ENCODE measurements around the gene MCF2L.

Gene MCF2L

GRCh38 chr13:112965573-112966115 is 3.4 kb upstream of the MCF2L start:
- no peak for DNase-seq

DNA sequence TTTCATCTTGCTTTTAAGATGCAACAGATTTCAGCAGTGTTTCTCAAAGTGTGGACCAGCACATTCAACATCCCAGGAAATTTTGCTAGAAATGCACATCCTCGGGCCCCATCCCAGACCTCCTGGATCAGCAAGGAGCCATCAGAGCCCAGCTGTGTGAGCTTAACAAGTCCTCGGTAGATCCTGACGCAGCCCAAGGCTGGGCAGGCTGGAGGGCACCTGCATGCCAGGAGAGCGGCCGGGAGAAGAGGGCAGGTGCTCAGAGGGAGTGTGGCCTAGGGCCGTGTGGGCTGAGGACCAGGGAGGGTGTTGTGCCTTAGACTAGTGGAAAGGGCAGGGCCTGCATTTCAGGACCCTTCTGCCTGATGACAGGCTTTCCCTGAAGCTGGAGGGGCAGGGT is 2.2 kb upstream of the MCF2L start:
- no peak for DNase-seq

DNA sequence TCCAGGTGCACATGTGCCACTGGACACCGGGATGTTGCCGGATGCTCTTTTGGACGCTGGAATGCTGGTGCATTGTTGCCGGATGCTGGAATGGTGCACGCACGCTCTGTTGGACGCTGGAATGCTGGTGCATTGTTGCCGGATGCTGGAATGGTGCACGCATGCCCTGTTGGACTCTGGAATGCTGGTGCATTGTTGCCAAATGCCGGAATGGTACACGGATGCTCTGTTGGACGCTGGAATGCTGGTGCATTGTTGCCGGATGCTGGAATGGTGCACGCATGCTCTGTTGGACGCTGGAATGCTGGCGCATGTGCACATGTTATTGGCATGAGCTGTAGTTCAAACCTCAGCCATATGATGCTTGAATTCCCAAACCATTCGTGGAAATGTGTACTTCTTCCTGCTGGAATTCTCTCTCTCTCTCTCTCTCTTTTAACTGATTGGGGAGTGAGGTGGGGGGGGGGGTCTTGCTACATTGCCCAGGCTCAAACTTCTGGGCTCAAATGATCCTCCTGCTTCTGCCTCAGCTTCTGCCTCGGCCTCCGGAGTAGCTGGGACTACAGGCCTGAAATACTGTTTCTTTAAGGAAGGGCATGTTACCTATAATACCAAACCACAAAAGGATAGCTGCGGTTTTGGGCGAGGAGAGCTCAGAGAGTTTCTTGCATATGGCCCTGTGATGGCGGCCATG is 1.2 kb upstream of the MCF2L start:
- DNase-seq, result no peak

DNA sequence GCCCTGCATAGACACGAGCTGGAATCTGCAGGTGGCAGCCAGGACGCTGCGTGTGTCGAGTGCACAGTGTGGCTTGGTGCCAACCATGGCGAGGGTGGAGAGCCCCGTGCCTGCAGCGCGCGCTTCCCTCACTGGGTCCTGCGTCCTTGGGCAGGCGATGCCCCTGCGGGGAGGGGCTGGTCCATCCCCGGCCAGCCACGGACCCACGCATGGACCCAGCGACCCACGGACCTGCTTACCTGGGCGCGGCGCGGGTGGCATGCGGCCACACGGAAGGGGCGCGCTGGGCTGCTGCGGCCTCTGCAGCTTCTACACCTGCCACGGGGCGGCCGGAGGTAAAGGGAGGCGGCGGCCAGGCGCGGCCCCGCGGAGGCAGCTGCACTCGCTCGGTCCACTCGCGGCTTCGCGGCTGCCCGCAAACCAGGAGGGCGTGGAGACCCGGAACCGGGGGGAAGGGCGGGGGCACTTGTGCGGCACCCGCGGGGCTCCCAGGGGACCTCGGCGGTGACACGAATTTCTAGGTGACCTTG is 569 bp upstream of the MCF2L start:
- DNase-seq, result peak; percentile 26 to 34

- DNase-seq, result no peak
Observed at GRCh38 chr13:112969692-112970338, 801 bp downstream of the MCF2L start.

- no peak for DNase-seq
Observed at GRCh38 chr13:112970552-112971287, 1.7 kb downstream of the MCF2L start.

- DNase-seq, result no peak
Observed at GRCh38 chr13:112971288-112971643, 2.3 kb downstream of the MCF2L start.

DNA sequence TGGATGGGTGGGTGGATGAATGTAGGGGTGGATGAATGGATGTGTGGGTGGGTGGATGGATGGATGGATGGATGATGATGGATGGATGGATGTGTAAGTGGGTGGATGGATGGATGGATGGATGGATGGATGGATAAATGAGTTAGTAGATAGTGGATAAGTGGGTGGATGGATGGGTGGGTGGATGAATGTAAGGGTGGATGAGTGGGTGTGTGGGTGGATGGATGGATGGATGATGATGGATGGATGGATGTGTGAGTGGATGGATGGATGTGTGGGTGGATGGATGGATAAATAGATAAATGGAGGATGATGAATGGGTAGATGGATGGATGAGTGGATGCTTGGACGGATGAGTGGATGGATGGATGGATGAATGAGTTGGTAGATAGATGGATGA is 3.2 kb downstream of the MCF2L start:
- no peak for DNase-seq

DNA sequence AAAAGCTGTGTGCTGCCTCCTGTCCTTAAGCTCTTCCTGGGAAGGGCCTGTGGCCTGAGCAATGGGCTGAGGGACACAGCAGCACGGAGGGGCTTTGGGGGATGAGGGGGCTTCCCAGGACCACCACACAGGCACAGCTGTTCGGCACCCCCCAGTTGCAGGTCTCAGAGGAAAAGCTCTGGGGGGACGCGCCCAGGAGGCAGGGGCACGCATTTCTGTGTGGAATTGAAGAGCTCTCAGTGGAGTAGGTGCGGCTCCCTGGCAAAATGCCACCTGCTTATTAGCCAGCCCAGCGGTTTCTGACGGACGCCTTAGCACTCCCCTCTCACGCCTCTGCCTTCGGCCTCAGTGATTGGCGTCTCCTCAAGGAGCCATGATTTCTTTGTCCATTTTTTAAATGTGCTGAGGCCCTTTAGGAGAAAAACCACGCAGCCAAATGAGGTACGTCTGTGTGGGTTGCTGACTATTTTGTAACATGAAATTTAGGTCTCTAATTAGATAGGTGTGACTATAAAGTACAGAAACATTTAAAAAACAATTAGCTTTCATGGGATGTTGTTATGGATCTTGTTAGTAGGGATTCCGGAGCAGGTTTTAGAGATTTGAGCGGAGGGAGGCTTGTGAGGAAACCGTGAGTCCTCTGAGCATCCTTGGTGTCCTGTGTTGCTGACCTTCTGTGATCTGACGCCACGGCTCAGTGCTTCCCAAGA is 4.0 kb downstream of the MCF2L start:
- no peak for DNase-seq

DNA sequence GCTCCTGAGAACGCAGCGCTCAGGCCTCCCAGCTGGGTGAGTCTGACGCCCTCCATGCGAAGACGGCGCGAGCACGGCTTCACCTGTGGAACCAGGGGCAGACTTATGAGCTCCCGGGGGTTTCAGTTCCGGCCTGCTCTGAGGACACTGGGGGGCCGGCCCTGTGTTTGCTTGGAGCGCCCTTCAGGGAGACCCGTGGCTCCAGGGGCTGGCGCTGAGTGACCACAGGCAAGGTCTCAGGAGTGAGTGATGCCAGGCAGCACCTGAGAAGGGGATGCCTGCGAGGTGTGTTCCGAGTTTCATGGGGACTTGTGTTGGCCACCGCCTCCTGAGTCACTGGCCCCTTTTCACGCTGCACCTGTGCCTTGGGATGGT is 4.5 kb downstream of the MCF2L start:
- DNase-seq, result no peak

GRCh38 chr13:112974125-112974524 is 5.1 kb downstream of the MCF2L start:
- DNase-seq, result no peak

- DNase-seq, result no peak
Observed at GRCh38 chr13:112974671-112975070, 5.7 kb downstream of the MCF2L start.

GRCh38 chr13:112975401-112975939 is 6.5 kb downstream of the MCF2L start:
- DNase-seq, result no peak

DNA sequence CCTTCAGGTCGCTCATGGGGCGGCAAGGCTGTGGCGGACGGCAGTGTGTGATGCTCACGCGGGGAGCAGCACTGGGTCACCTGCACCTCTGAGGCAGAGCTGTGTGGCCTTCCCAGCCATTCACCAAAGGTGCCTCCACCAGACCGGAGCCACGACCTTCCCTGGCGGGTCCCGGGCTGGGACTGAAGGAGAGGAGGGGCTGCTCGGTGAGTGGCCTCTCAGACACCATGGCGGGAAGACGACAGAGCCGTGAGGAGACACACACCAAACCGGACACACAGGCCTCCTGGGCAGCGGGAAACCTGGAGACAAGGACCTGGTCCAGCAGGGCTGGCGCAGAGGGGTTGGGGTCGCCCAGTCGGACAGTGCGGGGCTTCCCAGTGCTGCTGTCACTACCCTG is 7.5 kb downstream of the MCF2L start:
- no peak for DNase-seq

DNA sequence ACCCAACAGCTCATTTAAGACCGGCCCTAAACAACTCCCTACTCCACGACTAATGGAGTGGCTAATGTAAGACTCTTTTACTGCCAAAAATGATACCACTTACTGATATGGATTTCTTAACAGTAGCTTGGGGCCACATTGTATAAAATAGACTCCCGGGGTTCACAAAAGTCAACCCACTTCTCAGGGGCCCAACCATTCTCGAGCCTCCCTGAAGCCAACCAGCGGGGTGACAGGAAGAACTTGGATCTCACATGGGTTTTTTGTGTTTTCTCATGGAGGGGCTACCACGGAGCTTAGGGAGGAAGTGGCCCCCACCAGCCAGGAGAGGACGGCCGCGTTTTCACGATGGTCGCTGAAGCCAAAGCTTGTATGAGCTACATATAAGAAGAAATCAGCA is 8.1 kb downstream of the MCF2L start:
- no peak for DNase-seq

GRCh38 chr13:112977525-112977924 is 8.5 kb downstream of the MCF2L start:
- DNase-seq, result no peak

DNA sequence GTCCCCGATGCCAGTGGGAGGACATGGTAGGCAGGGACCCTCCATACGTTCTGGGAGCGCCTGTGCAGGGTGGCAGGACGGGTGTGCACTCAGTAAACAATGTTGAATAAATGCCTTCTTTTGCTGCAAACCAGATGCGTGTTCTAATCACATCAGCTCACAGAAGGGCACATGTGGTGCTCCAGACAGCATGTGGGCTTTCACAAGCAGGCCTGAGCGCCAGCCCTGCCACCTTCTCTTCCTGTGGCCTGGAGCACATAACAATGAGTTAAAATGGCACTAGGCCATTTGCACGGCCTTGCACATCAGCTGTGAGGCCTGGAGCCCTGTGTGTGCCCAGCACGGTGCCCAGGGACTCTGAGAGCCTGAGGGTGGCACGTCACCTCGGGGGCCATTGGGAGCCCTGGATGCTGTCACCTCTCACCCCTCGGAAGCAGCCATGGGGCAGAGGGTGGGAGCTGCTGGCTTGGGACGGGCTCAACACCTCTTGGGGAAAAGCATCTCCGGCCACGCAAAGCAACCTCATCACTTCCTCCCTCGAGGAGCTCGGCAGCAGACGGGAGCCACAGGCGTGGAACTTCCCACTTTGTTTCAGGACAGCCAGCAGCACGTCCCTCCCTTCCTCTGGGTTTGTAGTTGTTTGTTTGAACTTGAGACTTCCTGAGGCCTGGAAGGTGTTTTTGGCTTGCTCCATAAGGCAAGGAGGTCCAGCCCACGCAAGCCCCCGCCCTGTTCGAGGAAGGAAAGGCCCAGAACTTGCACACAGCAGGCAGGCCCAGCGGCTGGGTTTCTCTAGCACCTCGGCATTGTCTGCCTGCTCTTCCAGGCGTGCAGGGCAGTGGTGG is 9.8 kb downstream of the MCF2L start:
- no peak for DNase-seq

DNA sequence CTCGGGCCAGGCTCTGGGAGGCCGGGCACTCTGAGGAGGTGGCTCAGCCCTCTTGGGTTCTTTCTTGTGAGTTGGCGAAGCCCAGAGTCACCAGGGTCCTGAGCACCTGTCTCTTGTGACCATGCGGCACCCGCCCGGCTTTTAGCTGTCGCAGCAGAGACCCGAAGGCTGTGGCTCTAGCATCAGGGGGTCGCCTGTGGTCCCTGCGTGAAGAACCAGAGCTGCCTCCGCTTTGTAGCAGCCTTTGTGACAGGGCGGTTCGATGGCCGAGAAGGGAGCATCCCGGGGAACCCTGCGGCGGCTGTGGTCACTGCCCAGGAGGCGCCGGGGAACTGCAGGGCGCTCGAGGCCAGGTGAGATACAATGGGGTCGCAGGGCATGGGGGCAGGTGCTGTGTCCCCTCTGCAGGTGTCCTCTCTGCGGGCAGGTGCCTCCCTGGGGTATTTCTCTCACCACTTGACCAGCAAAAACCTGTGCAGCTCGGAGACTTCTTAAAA is 10.4 kb downstream of the MCF2L start:
- DNase-seq, result no peak

DNA sequence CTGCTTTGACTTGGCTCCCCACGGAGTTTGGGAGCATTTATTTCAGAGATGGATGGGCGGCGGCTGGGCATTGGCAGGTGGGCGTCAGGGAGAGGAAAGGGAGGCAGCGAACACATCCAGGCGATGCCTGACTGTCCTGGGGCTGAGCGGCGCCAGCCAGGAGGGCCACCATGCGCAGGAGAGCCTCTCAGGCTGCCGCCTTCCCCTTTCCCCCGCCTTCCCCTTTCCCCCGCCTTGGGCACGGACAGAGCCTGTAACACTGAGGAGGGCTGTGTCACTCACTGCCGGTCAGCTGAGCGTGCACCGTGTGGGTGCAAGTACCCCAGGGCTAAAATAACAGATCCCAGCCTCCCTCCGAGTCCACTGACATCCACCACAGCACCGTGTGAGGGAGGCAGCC is 11.4 kb downstream of the MCF2L start:
- no peak for DNase-seq

- no peak for DNase-seq
Observed at GRCh38 chr13:112981451-112981850, 12.4 kb downstream of the MCF2L start.

DNA sequence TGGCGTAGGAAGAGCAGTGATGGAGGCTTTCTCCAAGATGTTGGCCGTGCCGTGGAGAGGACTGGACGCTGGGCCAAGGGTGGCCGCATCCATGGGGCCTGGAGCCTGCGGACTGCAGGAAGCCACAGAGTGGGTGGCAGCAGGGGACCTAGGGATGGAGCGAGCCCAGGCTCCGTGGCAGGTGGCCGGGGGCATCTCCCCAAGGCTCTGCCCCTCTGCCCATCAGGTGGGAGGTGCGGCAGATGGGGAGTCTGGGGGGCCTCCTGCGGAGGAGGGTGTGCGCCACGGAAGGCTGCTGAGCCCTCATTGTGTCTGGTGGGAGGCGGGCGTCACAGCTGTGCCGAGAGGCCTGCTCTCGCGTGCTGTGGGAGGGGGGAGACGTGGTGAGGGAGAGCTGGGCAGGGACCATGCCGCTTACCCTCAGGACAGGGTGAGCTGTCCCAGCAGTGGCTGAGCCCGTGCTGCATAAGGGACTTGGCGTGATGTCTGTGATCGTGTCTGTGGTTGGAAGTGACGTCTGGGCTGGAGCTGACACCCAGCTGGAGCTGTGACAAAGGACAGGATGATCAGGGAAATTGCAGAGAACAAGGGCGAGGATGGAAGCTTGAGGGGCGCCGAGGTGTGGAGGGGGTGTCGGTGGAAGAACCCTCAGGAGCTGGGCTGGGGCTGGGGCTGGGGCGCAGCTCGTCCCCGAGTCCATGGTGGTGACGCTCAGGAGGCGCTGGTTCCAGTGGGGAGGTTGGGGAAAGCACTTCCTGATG is 13.4 kb downstream of the MCF2L start:
- no peak for DNase-seq
